ENCODE results near the gene SYTL3.

Gene SYTL3

GRCh38 chr6:158737710-158738615 is 88.1 kb downstream of the SYTL3 start:
- H3K4me1 ChIP-seq (ENCODE audit: control insufficient read depth in 5 of 5, insufficient read depth in 5 of 5, low read length in 5 of 5), result no peaks in the 10 kb centered on the region
- H3K9me3 ChIP-seq (ENCODE audit: control insufficient read depth in 5 of 5, low read length in 5 of 5), result peaks cover 0 to 11% (median 6%) of the 10 kb centered on the region in 5 donors
- no peak overlapping the region for H3K9ac ChIP-seq (ENCODE audit: low read length in 5 of 5)
- H3K36me3 ChIP-seq (ENCODE audit: control insufficient read depth in 5 of 5, insufficient read depth in 5 of 5, low read length in 5 of 5), result peaks cover 0 to 4% (median 0%) of the 10 kb centered on the region in 5 donors
- H3K4me3 ChIP-seq (ENCODE audit: low read depth in 1 of 5, low read length in 5 of 5), result no peak overlapping the region
- no peak overlapping the region for H3K27ac ChIP-seq (ENCODE audit: low read depth, low read length)
- H3K27me3 ChIP-seq (ENCODE audit: control insufficient read depth in 5 of 5, insufficient read depth in 4 of 5, low read length in 5 of 5), result no peaks in the 10 kb centered on the region

- Histone ChIP-seq H3K36me3 (ENCODE audit: control insufficient read depth in 5 of 5, insufficient read depth in 5 of 5, low read length in 5 of 5) (peaks cover 0 to 4% (median 0%) of the 10 kb centered on the region in 5 donors), H3K27me3 (ENCODE audit: control insufficient read depth in 5 of 5, insufficient read depth in 4 of 5, low read length in 5 of 5) (no peaks in the 10 kb centered on the region), H3K9ac (ENCODE audit: low read length in 5 of 5) (no peak overlapping the region), H3K4me3 (ENCODE audit: low read depth in 1 of 5, low read length in 5 of 5) (peak overlapping the region in 1 of 5 donors; percentile 7), H3K4me1 (ENCODE audit: control insufficient read depth in 5 of 5, insufficient read depth in 5 of 5, low read length in 5 of 5) (no peaks in the 10 kb centered on the region), H3K27ac (ENCODE audit: low read depth, low read length) (no peak overlapping the region), H3K9me3 (ENCODE audit: control insufficient read depth in 5 of 5, low read length in 5 of 5) (peaks cover 0 to 8% (median 6%) of the 10 kb centered on the region in 5 donors)
These were observed 89.8 kb downstream of the SYTL3 start for GRCh38 chr6:158739673-158740072.

GRCh38 chr6:158743033-158743651 is 93.3 kb downstream of the SYTL3 start:
- H3K9me3 ChIP-seq (ENCODE audit: control insufficient read depth in 5 of 5, low read length in 5 of 5), result peaks cover 0 to 8% (median 6%) of the 10 kb centered on the region in 5 donors
- H3K27ac ChIP-seq (ENCODE audit: low read depth, low read length), result no peak overlapping the region
- H3K4me3 ChIP-seq (ENCODE audit: low read depth in 1 of 5, low read length in 5 of 5), result no peak overlapping the region
- H3K27me3 ChIP-seq (ENCODE audit: control insufficient read depth in 5 of 5, insufficient read depth in 4 of 5, low read length in 5 of 5), result no peaks in the 10 kb centered on the region
- no peaks in the 10 kb centered on the region for H3K36me3 ChIP-seq (ENCODE audit: control insufficient read depth in 5 of 5, insufficient read depth in 5 of 5, low read length in 5 of 5)
- H3K4me1 ChIP-seq (ENCODE audit: control insufficient read depth in 5 of 5, insufficient read depth in 5 of 5, low read length in 5 of 5), result no peaks in the 10 kb centered on the region
- H3K9ac ChIP-seq (ENCODE audit: low read length in 5 of 5), result no peak overlapping the region

GRCh38 chr6:158744986-158745430 is 95.2 kb downstream of the SYTL3 start:
- H3K4me1 ChIP-seq (ENCODE audit: control insufficient read depth in 5 of 5, insufficient read depth in 5 of 5, low read length in 5 of 5), result no peaks in the 10 kb centered on the region
- H3K4me3 ChIP-seq (ENCODE audit: low read depth in 1 of 5, low read length in 5 of 5), result no peak overlapping the region
- H3K27me3 ChIP-seq (ENCODE audit: control insufficient read depth in 5 of 5, insufficient read depth in 4 of 5, low read length in 5 of 5), result no peaks in the 10 kb centered on the region
- H3K9me3 ChIP-seq (ENCODE audit: control insufficient read depth in 5 of 5, low read length in 5 of 5), result peaks cover 0 to under 1% (median 0%) of the 10 kb centered on the region in 5 donors
- no peak overlapping the region for H3K27ac ChIP-seq (ENCODE audit: low read depth, low read length)
- peaks cover 0 to 2% (median 0%) of the 10 kb centered on the region in 5 donors for H3K36me3 ChIP-seq (ENCODE audit: control insufficient read depth in 5 of 5, insufficient read depth in 5 of 5, low read length in 5 of 5)
- no peak overlapping the region for H3K9ac ChIP-seq (ENCODE audit: low read length in 5 of 5)

- no peak overlapping the region for H3K4me3 ChIP-seq (ENCODE audit: low read depth in 1 of 5, low read length in 5 of 5)
- no peaks in the 10 kb centered on the region for H3K9me3 ChIP-seq (ENCODE audit: control insufficient read depth in 5 of 5, low read length in 5 of 5)
- no peak overlapping the region for H3K27ac ChIP-seq (ENCODE audit: low read depth, low read length)
- no peaks in the 10 kb centered on the region for H3K4me1 ChIP-seq (ENCODE audit: control insufficient read depth in 5 of 5, insufficient read depth in 5 of 5, low read length in 5 of 5)
- H3K27me3 ChIP-seq (ENCODE audit: control insufficient read depth in 5 of 5, insufficient read depth in 4 of 5, low read length in 5 of 5), result no peaks in the 10 kb centered on the region
- no peak overlapping the region for H3K9ac ChIP-seq (ENCODE audit: low read length in 5 of 5)
- peaks cover 0 to 11% (median 6%) of the 10 kb centered on the region in 5 donors for H3K36me3 ChIP-seq (ENCODE audit: control insufficient read depth in 5 of 5, insufficient read depth in 5 of 5, low read length in 5 of 5)
These were observed 101.4 kb downstream of the SYTL3 start for GRCh38 chr6:158751224-158751623.

GRCh38 chr6:158751921-158752320 is 102.1 kb downstream of the SYTL3 start:
- peaks cover 0 to 11% (median 6%) of the 10 kb centered on the region in 5 donors for H3K36me3 ChIP-seq (ENCODE audit: control insufficient read depth in 5 of 5, insufficient read depth in 5 of 5, low read length in 5 of 5)
- no peak overlapping the region for H3K4me3 ChIP-seq (ENCODE audit: low read depth in 1 of 5, low read length in 5 of 5)
- no peaks in the 10 kb centered on the region for H3K9me3 ChIP-seq (ENCODE audit: control insufficient read depth in 5 of 5, low read length in 5 of 5)
- no peaks in the 10 kb centered on the region for H3K27me3 ChIP-seq (ENCODE audit: control insufficient read depth in 5 of 5, insufficient read depth in 4 of 5, low read length in 5 of 5)
- no peak overlapping the region for H3K9ac ChIP-seq (ENCODE audit: low read length in 5 of 5)
- H3K27ac ChIP-seq (ENCODE audit: low read depth, low read length), result no peak overlapping the region
- no peaks in the 10 kb centered on the region for H3K4me1 ChIP-seq (ENCODE audit: control insufficient read depth in 5 of 5, insufficient read depth in 5 of 5, low read length in 5 of 5)

GRCh38 chr6:158752613-158753012 is 102.8 kb downstream of the SYTL3 start:
- Histone ChIP-seq H3K36me3 (ENCODE audit: control insufficient read depth in 5 of 5, insufficient read depth in 5 of 5, low read length in 5 of 5) (peaks cover 0 to 13% (median 6%) of the 10 kb centered on the region in 5 donors), H3K4me3 (ENCODE audit: low read depth in 1 of 5, low read length in 5 of 5) (no peak overlapping the region), H3K9ac (ENCODE audit: low read length in 5 of 5) (no peak overlapping the region), H3K9me3 (ENCODE audit: control insufficient read depth in 5 of 5, low read length in 5 of 5) (no peaks in the 10 kb centered on the region), H3K4me1 (ENCODE audit: control insufficient read depth in 5 of 5, insufficient read depth in 5 of 5, low read length in 5 of 5) (no peaks in the 10 kb centered on the region), H3K27me3 (ENCODE audit: control insufficient read depth in 5 of 5, insufficient read depth in 4 of 5, low read length in 5 of 5) (no peaks in the 10 kb centered on the region), H3K27ac (ENCODE audit: low read depth, low read length) (no peak overlapping the region)

- Histone ChIP-seq H3K27me3 (ENCODE audit: control insufficient read depth in 5 of 5, insufficient read depth in 4 of 5, low read length in 5 of 5) (no peaks in the 10 kb centered on the region), H3K27ac (ENCODE audit: low read depth, low read length) (no peak overlapping the region), H3K9me3 (ENCODE audit: control insufficient read depth in 5 of 5, low read length in 5 of 5) (no peaks in the 10 kb centered on the region), H3K9ac (ENCODE audit: low read length in 5 of 5) (no peak overlapping the region), H3K4me1 (ENCODE audit: control insufficient read depth in 5 of 5, insufficient read depth in 5 of 5, low read length in 5 of 5) (no peaks in the 10 kb centered on the region), H3K36me3 (ENCODE audit: control insufficient read depth in 5 of 5, insufficient read depth in 5 of 5, low read length in 5 of 5) (peaks cover 3 to 16% (median 6%) of the 10 kb centered on the region in 5 donors), H3K4me3 (ENCODE audit: low read depth in 1 of 5, low read length in 5 of 5) (no peak overlapping the region)
These were observed 104.0 kb downstream of the SYTL3 start for GRCh38 chr6:158753811-158754210.

GRCh38 chr6:158754738-158755137 is 104.9 kb downstream of the SYTL3 start:
- H3K4me3 ChIP-seq (ENCODE audit: low read depth in 1 of 5, low read length in 5 of 5), result no peak overlapping the region
- no peak overlapping the region for H3K27ac ChIP-seq (ENCODE audit: low read depth, low read length)
- H3K9me3 ChIP-seq (ENCODE audit: control insufficient read depth in 5 of 5, low read length in 5 of 5), result no peaks in the 10 kb centered on the region
- H3K36me3 ChIP-seq (ENCODE audit: control insufficient read depth in 5 of 5, insufficient read depth in 5 of 5, low read length in 5 of 5), result peaks cover 3 to 16% (median 6%) of the 10 kb centered on the region in 5 donors
- H3K9ac ChIP-seq (ENCODE audit: low read length in 5 of 5), result no peak overlapping the region
- no peaks in the 10 kb centered on the region for H3K4me1 ChIP-seq (ENCODE audit: control insufficient read depth in 5 of 5, insufficient read depth in 5 of 5, low read length in 5 of 5)
- no peaks in the 10 kb centered on the region for H3K27me3 ChIP-seq (ENCODE audit: control insufficient read depth in 5 of 5, insufficient read depth in 4 of 5, low read length in 5 of 5)

- no peaks in the 10 kb centered on the region for H3K4me1 ChIP-seq (ENCODE audit: control insufficient read depth in 5 of 5, insufficient read depth in 5 of 5, low read length in 5 of 5)
- no peak overlapping the region for H3K4me3 ChIP-seq (ENCODE audit: low read depth in 1 of 5, low read length in 5 of 5)
- H3K36me3 ChIP-seq (ENCODE audit: control insufficient read depth in 5 of 5, insufficient read depth in 5 of 5, low read length in 5 of 5), result peaks cover 3 to 16% (median 5%) of the 10 kb centered on the region in 5 donors
- no peak overlapping the region for H3K9ac ChIP-seq (ENCODE audit: low read length in 5 of 5)
- H3K9me3 ChIP-seq (ENCODE audit: control insufficient read depth in 5 of 5, low read length in 5 of 5), result no peaks in the 10 kb centered on the region
- H3K27me3 ChIP-seq (ENCODE audit: control insufficient read depth in 5 of 5, insufficient read depth in 4 of 5, low read length in 5 of 5), result no peaks in the 10 kb centered on the region
- no peak overlapping the region for H3K27ac ChIP-seq (ENCODE audit: low read depth, low read length)
These were observed 105.8 kb downstream of the SYTL3 start for GRCh38 chr6:158755636-158756035.

Data from subcutaneous abdominal adipose tissue (tissue), 5 donors.